NK-92 (cell line): ENCODE data around the gene SDF2.
"Not testable (repeated sequence)": the region's sequence is repeated elsewhere in the genome, so short reads cannot be mapped to it uniquely, and the experiment has no call there.

Experiments
- DNase-seq: peaks from one replicate; lab custom pipeline; 2025; ENCODE audit not compliant: unreplicated experiment; lab: John Stamatoyannopoulos, UW

The SDF2 gene

DNA sequence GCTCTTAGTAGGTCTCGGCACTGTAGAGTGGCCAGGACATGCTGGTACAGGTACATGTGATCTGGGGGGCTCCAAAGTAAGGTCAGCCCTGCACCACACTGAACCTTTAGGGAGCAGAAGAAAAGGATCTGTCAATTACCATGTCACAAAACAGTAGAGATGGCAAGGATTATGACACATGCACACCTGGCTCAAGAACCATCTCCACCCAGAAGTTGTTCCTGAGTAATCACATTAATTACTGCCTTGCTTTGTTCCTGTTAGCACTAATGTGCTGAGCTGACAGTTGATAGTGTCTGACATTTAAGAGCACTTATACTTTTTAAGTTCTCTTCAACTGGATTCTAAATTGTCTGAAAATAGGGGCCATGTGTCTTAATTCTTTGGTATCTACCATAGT, 26.2 kb downstream of the SDF2 start:
- no peak for DNase-seq

DNA sequence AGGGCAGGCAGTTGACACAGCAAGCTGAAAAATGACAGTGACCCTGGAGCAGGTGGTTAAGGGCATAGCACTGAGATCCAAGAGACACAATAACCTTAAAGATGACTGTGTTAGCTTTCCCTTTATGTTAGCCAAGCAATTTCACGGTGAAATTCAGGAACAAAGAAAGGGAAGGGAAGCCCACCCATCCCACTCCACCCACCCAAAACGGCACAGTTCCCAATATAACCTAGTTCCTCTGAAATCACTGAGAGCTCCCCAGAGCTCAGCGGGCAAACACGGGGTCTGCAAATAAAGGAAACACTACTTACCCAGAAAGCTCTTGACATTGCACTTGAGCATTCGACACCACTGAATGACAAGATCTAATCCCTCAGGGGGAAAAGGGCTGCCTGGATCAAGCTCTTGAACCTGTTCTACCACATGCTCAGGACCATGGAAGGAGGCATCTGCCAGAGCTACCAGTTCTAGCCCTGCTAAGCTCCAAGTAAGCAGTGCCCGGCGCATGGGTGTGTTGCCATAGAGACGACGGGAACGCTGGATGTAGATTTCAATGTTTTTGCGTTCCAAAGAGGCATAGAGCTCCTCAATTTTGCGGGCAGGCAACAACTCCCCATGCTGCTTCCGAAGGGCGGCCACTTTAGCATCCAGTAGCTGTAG, 27.4 kb downstream of the SDF2 start:
- DNase-seq: no peak

DNA sequence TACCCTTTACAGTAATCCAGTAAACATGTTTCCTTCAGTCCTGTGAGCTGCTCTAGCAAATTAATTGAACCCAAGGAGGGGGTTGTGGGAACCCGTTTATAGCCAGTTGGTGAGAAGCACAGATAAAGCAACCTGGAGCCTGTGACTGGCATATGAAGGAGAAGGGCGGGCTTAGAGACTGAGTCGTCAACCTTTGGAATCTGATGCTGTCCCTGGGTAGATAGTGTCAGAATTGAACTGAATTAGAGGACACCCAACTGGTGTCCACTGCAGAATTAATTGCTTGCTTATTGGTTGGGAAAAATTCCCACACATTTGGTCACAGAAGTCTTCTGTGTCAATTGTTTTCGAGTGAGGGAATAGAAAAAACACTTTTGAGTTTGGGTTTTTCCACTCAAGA, 34.9 kb downstream of the SDF2 start:
- DNase-seq: no peak

DNA sequence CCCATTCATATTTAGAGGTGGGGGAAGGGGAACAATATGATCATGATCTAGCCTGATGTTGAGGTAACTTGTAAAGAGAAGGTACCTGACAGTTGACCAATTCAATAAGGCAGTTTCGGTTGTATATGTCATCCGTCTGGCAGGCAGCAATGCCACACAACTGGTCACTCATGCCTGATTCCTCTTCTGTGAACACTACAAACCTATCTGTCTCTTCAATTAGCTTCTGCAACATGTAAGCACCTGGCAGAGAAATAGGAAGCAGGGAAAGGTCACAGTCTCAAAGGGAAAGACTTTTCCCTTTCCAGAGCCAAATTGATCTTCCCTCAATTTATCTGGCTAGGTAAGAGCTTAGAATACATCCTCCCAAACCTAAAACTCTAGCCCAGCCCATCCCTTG, 37.6 kb downstream of the SDF2 start:
- DNase-seq: no peak

DNA sequence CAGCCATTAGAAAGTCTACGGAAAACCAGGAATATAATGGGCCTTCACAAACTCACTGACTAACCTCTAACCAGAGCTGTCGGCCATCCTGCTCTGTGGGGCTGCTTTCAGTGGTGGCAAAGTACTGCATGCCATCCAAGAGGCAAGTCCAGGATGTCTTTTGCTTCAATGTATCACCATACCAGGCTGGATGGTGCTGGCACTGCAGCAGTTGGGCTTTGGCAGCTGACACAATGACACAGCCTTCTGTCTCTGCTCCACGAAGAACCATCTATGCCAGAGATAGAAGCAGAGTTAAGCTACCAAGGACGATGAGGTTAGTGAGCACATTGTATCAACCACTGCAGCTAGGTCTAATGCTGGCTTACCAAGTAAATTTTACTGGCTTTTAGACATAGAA, 38.0 kb downstream of the SDF2 start:
- no peak for DNase-seq

GRCh38 chr17:28622186-28622585, 39.5 kb downstream of the SDF2 start:
- DNase-seq: no peak

DNA sequence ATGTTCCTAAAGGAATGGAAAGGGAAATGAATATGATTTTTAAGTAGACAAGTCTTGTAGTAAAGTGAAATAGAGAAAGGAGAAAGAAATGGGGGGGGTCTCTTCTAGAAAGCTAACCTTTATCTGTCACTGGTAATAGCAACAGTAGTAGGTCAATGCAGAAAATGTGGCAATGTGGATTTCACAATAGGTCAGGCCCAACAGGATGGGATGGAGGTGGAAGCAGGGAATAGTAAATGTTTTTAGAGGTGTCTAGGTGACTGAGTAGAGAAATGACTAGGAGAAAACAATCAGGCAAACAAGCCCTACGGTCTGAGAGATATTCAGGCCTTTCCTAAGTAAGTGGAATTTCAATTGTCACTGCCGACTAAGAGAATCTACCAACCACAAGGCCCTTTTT, 41.7 kb downstream of the SDF2 start:
- DNase-seq: no peak

- no peak for DNase-seq
Observed at GRCh38 chr17:28618464-28618863, 43.2 kb downstream of the SDF2 start.

GRCh38 chr17:28616281-28616680, 45.4 kb downstream of the SDF2 start:
- DNase-seq: no peak

DNA sequence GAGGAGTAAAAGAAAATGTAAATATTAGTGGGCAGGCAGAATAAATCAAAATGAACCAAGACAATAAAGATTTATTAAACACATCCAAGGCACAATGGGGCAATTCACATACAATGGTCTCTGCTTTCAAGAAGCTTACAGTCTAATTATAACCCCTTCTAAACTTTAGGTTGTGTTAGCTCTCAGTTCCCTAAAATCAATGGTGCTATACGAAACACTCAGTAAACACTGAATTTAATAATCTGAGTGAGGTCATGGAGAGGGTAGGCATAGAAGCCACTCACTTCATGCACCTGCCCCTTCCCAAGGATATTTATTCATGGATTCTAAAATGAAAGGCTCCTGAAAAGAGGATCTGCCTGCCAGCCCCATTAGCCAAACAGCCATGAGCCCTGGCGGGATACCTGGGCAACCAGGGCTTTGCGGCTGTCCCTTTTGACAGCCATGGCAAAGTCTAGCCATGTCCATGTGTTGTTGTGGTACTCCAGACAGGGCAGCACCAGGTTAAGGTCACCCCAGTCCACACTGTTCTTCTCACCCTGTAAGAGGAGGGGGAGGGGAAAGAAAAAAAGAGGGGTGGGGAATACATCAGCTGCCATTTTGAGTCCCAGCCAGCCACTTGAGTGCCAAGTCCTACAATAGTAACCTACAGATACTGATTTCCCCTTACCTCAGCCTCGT, 46.3 kb downstream of the SDF2 start:
- no peak for DNase-seq

DNA sequence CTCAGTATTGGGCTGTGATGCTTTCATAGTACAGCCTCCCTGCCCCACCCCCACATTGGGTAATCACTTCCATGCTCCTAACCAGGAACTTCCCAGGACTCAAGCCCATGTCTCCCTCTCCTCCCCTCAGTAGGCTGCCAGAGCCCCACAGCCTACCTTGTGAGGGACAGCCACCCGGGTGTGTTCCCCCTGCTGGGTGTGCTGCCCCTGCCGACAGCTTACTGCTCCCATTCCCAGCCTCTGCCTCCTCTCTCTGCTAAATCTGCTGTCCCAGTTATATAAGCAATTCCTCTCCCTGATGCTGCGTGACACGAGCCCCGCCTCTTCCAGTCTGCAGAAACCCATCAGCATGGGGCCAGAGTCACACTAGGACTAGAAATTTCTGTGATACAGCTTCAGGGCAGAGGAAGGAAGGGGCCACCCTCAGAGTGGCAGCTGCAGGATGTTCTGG, 47.8 kb downstream of the SDF2 start, which contains the start of gene RSKR:
RSKR (minus strand) TSS at position 255 of the 451 bp plus-strand sequence; CDS start at position 231, 24 bp downstream.
- DNase-seq: no peak

GRCh38 chr17:28612936-28613872, 48.5 kb downstream of the SDF2 start:
- no peak for DNase-seq

GRCh38 chr17:28612531-28612930, 49.2 kb downstream of the SDF2 start:
- DNase-seq: no peak

GRCh38 chr17:28610376-28610775, 51.3 kb downstream of the SDF2 start:
- DNase-seq: no peak

DNA sequence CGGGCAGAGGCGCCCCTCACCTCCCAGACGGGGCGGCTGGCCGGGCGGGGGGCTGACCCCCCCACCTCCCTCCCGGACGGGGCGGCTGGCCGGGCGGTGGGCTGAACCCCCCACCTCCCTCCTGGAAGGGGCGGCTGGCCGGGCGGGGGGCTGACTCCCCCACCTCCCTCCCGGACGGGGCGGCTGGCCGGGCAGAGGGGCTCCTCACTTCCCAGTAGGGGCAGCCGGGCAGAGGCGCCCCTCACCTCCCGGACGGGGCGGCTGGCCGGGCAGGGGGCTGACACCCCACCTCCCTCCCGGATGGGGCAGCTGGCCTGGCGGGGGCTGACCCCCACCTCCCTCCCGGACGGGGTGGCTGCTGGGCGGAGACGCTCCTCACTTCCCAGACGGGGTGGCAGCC, 57.7 kb downstream of the SDF2 start:
- DNase-seq: not testable (repeated sequence)

GRCh38 chr17:28599311-28600184, 62.2 kb downstream of the SDF2 start:
- DNase-seq: no peak

DNA sequence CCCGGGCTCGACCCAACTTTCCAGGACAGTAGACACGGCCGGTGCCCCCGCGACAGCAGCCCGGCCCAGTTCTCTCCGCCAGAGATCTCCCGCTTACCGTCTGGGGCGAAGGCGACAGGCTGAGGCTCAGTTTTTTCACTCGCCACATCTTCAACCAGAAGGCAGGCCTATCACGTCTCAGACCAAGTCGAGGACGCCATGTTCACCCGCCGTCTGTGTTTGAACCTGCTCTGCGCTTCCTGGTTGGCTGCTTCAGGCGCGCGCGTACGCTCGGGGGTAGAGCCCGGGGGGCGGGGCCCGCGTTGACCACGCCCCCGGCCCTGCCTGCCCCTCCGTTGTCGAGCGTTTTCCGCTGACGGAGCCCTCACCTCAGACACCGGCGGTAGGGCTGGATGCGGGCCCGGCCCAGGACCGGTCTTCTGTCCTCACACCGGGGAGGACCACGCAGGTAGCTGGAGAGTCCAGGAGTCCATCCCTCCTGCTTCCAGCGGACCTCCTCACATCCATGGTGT, 62.9 kb downstream of the SDF2 start, which contains the start of gene SPAG5:
SPAG5 (minus strand) TSS at position 227 of the 512 bp plus-strand sequence; CDS start at position 148, 79 bp downstream.
- peak; percentile 56 for DNase-seq

- no peak for DNase-seq
Observed at GRCh38 chr17:28598389-28598788, 63.3 kb downstream of the SDF2 start.
